CD14-positive monocyte (primary cell): ENCODE results near the gene NPFFR1. TPM values are rescaled to one million over a fixed set of nuclear protein-coding genes. Genes with fewer than 3 reads are reported as not detected.
"Not testable (repeated sequence)": the region's sequence is repeated elsewhere in the genome, so short reads cannot be mapped to it uniquely, and the experiment has no call there.

Experiments
- DNase-seq, 3 donors: peaks; one replicate each; pipeline ENCODE4 v3.0.0-alpha.2; 2011 to 2022
- H2AFZ ChIP-seq: 2 replicates; pipeline ENCODE4 v1.6.0; 2012; ENCODE audit warnings: mild to moderate bottlenecking, low read depth, low read length, inconsistent platforms; ENCODE audit not compliant: insufficient read depth, poor library complexity, severe bottlenecking
- H3K27ac ChIP-seq, 2 donors: 1 replicate in 1 of 2; 2 replicates in 1 of 2; pipeline ENCODE4 v1.5.1; 2012 to 2013; ENCODE audit warnings: low read length in 2 of 2, control low read depth in 1 of 2, inconsistent platforms in 1 of 2, low read depth in 1 of 2, mild to moderate bottlenecking in 1 of 2
- H3K27me3 ChIP-seq, 2 donors: one replicate each; pipeline versions ENCODE4 v1.6.0 to v1.6.1; 2011 to 2013; ENCODE audit warnings: low read length in 2 of 2; ENCODE audit not compliant: control insufficient read depth in 2 of 2, insufficient read depth in 2 of 2
- H3K36me3 ChIP-seq, 2 donors: replicated peaks in 1 of 2; 1 replicate in 1 of 2; 2 replicates in 1 of 2; pipeline versions ENCODE4 v1.5.1 to v1.6.1; 2012 to 2013; ENCODE audit warnings: low read length in 2 of 2, control low read depth in 1 of 2, inconsistent platforms in 1 of 2, mild to moderate bottlenecking in 1 of 2; ENCODE audit not compliant: insufficient read depth in 2 of 2, control insufficient read depth in 1 of 2
- H3K4me1 ChIP-seq, 2 donors: 1 replicate in 1 of 2; 2 replicates in 1 of 2; pipeline versions ENCODE4 v1.5.1 to v1.6.1; 2012 to 2013; ENCODE audit warnings: low read length in 2 of 2, control low read depth in 1 of 2, inconsistent platforms in 1 of 2, mild to moderate bottlenecking in 1 of 2, moderate library complexity in 1 of 2; ENCODE audit not compliant: insufficient read depth in 2 of 2, control insufficient read depth in 1 of 2
- H3K4me2 ChIP-seq: replicated peaks from 2 replicates; pipeline ENCODE3; 2012; ENCODE audit warnings: low read length, moderate library complexity, mild to moderate bottlenecking; ENCODE audit not compliant: poor library complexity, severe bottlenecking; ENCODE audit errors: extremely low read depth
- H3K4me3 ChIP-seq, 3 experiments: fragments of 200-600 bp in 1 of 3; sonication (generic) in 1 of 3; replicated peaks in 1 of 3; 1 replicate in 2 of 3; 2 replicates in 1 of 3; pipeline ENCODE4 v1.5.1; 2011 to 2013; ENCODE audit warnings: low read length in 3 of 3, mild to moderate bottlenecking in 3 of 3, control low read depth in 2 of 3, low read depth in 2 of 3, inconsistent platforms in 1 of 3, moderate library complexity in 1 of 3
- H3K79me2 ChIP-seq: 2 replicates; pipeline ENCODE4 v1.6.0; 2012; ENCODE audit warnings: mild to moderate bottlenecking, control low read depth, inconsistent platforms, low read length, moderate library complexity; ENCODE audit not compliant: insufficient read depth
- H3K9ac ChIP-seq: 2 replicates; pipeline ENCODE4 v1.6.0; 2017; ENCODE audit warnings: low read length, mild to moderate bottlenecking; ENCODE audit not compliant: insufficient read depth, poor library complexity, severe bottlenecking
- H3K9me3 ChIP-seq, 2 donors: replicated peaks in 1 of 2; 1 replicate in 1 of 2; 2 replicates in 1 of 2; pipeline versions ENCODE4 v1.5.1 to v1.6.1; 2012 to 2013; ENCODE audit warnings: low read length in 2 of 2, control low read depth in 1 of 2; ENCODE audit not compliant: control insufficient read depth in 1 of 2, insufficient read depth in 1 of 2
- H4K20me1 ChIP-seq: 2 replicates; pipeline ENCODE4 v1.6.0; 2012; ENCODE audit warnings: mild to moderate bottlenecking, low read length, control low read depth, moderate library complexity; ENCODE audit not compliant: insufficient read depth
- H3K27ac Mint-ChIP-seq, 7 donors: one replicate each; pipeline ENCODE4 v1.8.0; 2020; ENCODE audit warnings: mild to moderate bottlenecking in 7 of 7, mixed read lengths in 7 of 7, moderate library complexity in 6 of 7, inconsistent platforms in 2 of 7
- H3K27me3 Mint-ChIP-seq, 3 donors: one replicate each; pipeline ENCODE4 v1.8.0; 2021 to 2022; ENCODE audit warnings: low read depth in 3 of 3, mild to moderate bottlenecking in 3 of 3, mixed read lengths in 3 of 3, moderate library complexity in 3 of 3, inconsistent platforms in 1 of 3
- H3K36me3 Mint-ChIP-seq, 2 donors: one replicate each; pipeline ENCODE4 v1.8.0; 2020; ENCODE audit warnings: mixed read lengths in 2 of 2, inconsistent platforms in 1 of 2, mild to moderate bottlenecking in 1 of 2
- H3K4me1 Mint-ChIP-seq: one replicate; pipeline ENCODE4 v1.8.0; 2020; ENCODE audit warnings: mild to moderate bottlenecking, mixed read lengths
- H3K4me3 Mint-ChIP-seq, 2 donors: one replicate each; pipeline ENCODE4 v1.8.0; 2020; ENCODE audit warnings: mild to moderate bottlenecking in 2 of 2, mixed read lengths in 2 of 2, moderate library complexity in 1 of 2
- H3K9me3 Mint-ChIP-seq, 7 donors: one replicate each; pipeline ENCODE4 v1.8.0; 2020 to 2022; ENCODE audit warnings: mixed read lengths in 7 of 7, mild to moderate bottlenecking in 6 of 7, moderate library complexity in 6 of 7, inconsistent platforms in 2 of 7
- WGBS: methylation state at CpG from one replicate; pipeline ENCODE4 v1.1.5; 2013; ENCODE audit warnings: missing lambda C conversion rate; ENCODE audit not compliant: insufficient coverage; 5-methylcytosine and 5-hydroxymethylcytosine counted together
- intact Hi-C, 2 donors: fragments of 100-400 bp; cut with micrococcal nuclease; formaldehyde crosslinking; loops; one replicate each; pipeline versions ENCODE4 v1.15.0 to v1.15.1; 2023
- polyA plus RNA-seq, 3 donors: library from polyadenylated mRNA; depleted of rRNA in 1 of 3; unstranded in 2 of 3; stranded (reverse) in 1 of 3; fragments of 300-500 nt in 2 of 3; fragments of >200 nt in 1 of 3; fragmentation: Illumina TruSeq in 2 of 3; gene quantifications; 1 replicate in 2 of 3; 2 replicates in 1 of 3; pipeline ENCODE4 v1.2.3, GENCODE V29; 2012 to 2021
- TF ChIP-seq, protein P1 (sequence below): fragments of 200-600 bp; IDR thresholded peaks from one replicate; pipeline ENCODE4 v1.8.0; 2022; ENCODE audit warnings: antibody characterized with exemption, mild to moderate bottlenecking

Gene NPFFR1
- polyA plus RNA-seq, 3 donors = 0.03 TPM; not detected in 2

DNA sequence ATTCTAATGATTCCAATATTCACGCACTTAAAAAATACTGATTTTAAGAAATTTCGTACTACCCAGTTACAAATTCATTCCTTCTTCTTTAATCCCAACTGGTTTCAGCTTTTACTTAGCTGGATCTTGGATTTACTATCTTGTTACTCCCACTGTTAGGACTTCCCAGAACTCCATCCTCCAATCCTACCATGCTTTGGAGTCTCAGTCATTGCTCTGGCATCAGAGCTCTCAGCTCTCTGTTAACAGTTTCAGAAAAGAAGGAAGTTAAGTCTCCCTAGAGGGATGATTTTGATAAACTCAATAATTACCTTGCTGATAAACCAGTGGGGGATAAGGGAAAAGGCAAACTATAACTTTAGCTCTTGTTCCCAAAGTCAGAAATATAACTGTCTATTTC, 60.1 kb downstream of the NPFFR1 start:
- Mint-ChIP-seq H3K36me3 (peaks cover 11 to 14% of the 10 kb centered on the region in 2 donors), H3K27ac (no peak overlapping the region), H3K4me1 (peaks cover 10% of the 10 kb centered on the region), H3K4me3 (no peak overlapping the region), H3K9me3 (no peaks in the 10 kb centered on the region), H3K27me3 (peaks cover 0 to 1% (median 0%) of the 10 kb centered on the region in 3 donors)
- 100% methylated on average over 2 of the region's 2 CpGs for WGBS
- peaks cover 3 to 10% of the 10 kb centered on the region in 2 donors for H3K4me1 ChIP-seq
- no peak overlapping the region for H3K9ac ChIP-seq
- peaks cover 9 to 15% of the 10 kb centered on the region in 2 donors for H3K36me3 ChIP-seq
- no peak overlapping the region for H3K4me2 ChIP-seq
- no peak overlapping the region for H3K27ac ChIP-seq
- no peaks in the 10 kb centered on the region for H3K9me3 ChIP-seq
- H4K20me1 ChIP-seq = no peaks in the 10 kb centered on the region
- peaks cover 17% of the 10 kb centered on the region for H3K79me2 ChIP-seq
- DNase-seq = no peak
- intact Hi-C loops = loop anchor here in 1 of 2 donors (5.0 kb wide), 1 partner anchor 139 kb away; no protein-coding TSS in a partner anchor
- H2AFZ ChIP-seq = no peak overlapping the region
- TF ChIP-seq, protein P1, sequence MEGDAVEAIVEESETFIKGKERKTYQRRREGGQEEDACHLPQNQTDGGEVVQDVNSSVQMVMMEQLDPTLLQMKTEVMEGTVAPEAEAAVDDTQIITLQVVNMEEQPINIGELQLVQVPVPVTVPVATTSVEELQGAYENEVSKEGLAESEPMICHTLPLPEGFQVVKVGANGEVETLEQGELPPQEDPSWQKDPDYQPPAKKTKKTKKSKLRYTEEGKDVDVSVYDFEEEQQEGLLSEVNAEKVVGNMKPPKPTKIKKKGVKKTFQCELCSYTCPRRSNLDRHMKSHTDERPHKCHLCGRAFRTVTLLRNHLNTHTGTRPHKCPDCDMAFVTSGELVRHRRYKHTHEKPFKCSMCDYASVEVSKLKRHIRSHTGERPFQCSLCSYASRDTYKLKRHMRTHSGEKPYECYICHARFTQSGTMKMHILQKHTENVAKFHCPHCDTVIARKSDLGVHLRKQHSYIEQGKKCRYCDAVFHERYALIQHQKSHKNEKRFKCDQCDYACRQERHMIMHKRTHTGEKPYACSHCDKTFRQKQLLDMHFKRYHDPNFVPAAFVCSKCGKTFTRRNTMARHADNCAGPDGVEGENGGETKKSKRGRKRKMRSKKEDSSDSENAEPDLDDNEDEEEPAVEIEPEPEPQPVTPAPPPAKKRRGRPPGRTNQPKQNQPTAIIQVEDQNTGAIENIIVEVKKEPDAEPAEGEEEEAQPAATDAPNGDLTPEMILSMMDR = no peak
- H3K4me3 ChIP-seq = no peak overlapping the region
- H3K27me3 ChIP-seq = no peaks in the 10 kb centered on the region

DNA sequence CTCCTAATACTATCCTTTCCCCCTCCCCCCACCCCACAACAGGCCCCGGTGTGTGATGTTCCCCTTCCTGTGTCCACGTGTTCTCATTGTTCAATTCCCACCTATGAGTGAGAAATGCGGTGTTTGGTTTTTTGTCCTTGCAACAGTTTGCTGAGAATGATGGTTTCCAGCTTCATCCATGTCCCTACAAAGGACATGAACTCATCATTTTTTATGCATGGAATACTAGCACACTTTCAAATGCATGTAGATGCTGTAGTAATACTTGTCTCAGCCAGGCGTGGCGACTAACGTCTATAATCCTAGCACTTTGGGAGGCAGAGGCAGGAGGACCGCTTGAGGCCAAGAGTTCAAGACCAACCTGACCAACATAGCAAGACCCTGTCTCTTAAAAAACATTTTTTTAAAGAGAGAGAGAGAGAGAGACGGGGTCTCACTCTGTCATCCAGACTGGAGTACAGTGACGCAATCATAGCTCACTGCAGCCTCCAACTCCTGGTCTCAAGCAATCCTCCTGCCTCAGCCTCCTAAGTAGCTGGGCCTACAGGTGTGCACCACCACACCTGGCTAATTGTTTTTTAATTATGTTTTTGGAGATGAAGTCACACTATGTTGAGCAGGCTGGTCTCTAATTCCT, 60.9 kb downstream of the NPFFR1 start:
- not testable (repeated sequence) for H3K27ac Mint-ChIP-seq, H3K4me1 ChIP-seq, H3K27me3 Mint-ChIP-seq, H3K4me3 Mint-ChIP-seq, H4K20me1 ChIP-seq, H3K4me3 ChIP-seq, DNase-seq, H3K27ac ChIP-seq, H3K9ac ChIP-seq, H3K9me3 Mint-ChIP-seq, H3K27me3 ChIP-seq, H3K4me2 ChIP-seq, H3K9me3 ChIP-seq, H2AFZ ChIP-seq
- WGBS = no CpG with 5 or more reads among the region's 9 CpGs
- peaks cover 13 to 15% of the 10 kb centered on the region in 2 donors for H3K36me3 Mint-ChIP-seq
- H3K4me1 Mint-ChIP-seq = peaks cover 10% of the 10 kb centered on the region
- Histone ChIP-seq H3K36me3 (peaks cover 4 to 18% of the 10 kb centered on the region in 2 donors), H3K79me2 (peaks cover 16% of the 10 kb centered on the region)
- intact Hi-C loops = loop anchor here in 1 of 2 donors (5.0 kb wide), 1 partner anchor 139 kb away; no protein-coding TSS in a partner anchor
